A204.1 (cell line): ENCODE data around the gene TOGARAM2.

Source experiments
- FAIRE-seq: peaks from 2 replicates; lab custom pipeline; 2012; peaks lifted over from hg19 to GRCh38; lab: Jason Lieb, UNC

TOGARAM2 gene

DNA sequence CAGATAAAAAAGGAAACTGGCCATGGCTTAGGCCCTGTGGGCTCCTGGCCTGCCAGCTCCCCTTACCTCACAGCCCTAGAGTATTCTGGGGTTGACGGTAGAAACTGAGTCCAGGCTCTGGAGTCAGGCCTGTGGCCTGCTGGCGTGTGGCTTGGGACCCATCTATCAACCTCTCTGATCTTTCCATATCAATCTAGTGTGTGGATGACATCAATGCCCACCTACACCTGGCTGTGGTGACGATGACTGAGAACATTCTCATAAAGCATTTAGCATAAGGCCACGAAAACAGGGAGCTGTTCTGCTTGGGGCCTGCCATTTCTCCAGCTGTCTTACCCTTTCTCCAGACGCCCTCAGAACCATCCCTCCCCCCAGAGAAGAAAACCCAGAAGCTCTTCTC lies 75.4 kb downstream of the TOGARAM2 start:
- no peak for FAIRE-seq

DNA sequence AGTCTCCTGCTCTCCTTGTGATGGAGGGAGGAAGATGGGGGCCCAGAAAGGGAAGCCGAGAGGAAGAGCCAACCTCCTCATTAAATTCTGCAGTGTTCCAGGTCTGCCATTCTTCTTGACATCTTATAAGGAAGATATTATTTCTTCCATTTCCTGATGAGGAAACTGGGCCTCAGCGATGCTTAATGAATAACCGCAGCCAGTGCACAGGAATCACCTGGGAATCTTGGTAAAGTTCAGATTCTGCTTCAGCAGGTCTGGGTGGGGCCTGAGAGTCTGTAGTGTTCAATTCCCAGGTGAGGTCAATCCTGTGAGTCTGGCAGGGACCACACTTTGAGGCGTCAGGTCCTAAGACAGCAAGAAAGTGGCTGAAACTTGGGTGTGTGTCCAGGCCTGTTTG lies 75.9 kb downstream of the TOGARAM2 start:
- no peak for FAIRE-seq

DNA sequence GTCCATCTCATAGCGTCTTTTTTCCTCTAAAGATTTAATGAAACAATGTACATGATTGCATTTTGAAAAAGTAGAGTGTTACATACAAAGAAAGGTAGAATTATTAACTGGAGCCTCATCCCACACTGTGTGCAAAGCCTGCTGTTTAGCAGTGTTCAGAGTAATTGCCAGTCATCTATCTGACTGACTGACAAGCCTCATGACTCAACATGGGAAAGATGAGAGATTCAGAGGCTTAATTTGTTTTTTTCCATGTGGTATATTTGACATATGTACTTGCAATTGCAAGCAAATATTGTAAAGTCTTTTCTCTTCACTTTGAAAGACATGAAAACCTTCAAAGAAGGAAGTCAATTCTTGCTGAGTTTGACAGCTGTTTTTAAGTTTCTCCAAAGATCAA lies 78.5 kb downstream of the TOGARAM2 start:
- FAIRE-seq, result no peak

GRCh38 chr2:29060441-29060840 lies 79.3 kb downstream of the TOGARAM2 start:
- FAIRE-seq, result no peak

GRCh38 chr2:29061176-29061575 lies 80.1 kb downstream of the TOGARAM2 start:
- FAIRE-seq, result no peak

DNA sequence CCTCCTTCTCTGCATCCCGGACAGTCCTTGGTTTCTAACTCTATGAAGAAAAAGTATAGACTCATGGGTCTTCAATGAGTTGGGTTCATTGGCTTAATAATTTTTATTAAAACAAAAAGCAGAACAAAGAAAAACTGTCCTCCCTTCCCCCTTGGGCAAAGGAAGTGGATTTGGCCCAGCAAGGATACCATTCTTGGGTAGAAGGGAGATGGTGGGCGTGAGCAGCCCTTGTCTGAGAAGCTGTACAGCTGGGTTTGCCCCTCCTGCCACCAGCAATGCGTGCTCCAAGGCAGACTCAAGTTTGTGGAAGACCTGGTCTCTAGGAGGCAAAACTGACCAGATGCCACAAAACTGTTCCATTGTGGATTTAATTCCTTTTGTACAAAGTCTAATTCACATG lies 80.5 kb downstream of the TOGARAM2 start:
- no peak for FAIRE-seq

- no peak for FAIRE-seq
Observed at GRCh38 chr2:29062371-29062770, 81.3 kb downstream of the TOGARAM2 start.

DNA sequence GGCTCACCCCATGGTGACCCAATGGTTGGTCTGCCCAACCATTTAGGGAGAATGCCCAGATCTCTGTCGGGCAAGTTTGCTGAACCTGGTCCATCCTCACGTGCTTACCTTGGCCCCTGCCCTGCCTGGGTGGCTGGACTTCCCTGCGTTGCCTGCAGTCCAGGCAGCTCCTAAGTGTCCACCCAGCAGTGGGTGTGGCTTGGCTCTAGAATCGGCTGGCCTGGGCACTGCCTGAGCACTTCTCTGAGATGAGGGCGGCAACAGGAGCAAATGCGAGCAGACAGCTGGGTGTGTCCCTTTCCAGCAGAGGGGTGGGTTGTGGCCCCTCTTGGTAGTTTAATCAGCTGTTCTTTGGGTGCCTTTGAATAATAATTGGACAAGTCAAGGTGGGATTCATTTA lies 82.0 kb downstream of the TOGARAM2 start:
- no peak for FAIRE-seq

- no peak for FAIRE-seq
Observed at GRCh38 chr2:29063646-29064345, 82.7 kb downstream of the TOGARAM2 start.

DNA sequence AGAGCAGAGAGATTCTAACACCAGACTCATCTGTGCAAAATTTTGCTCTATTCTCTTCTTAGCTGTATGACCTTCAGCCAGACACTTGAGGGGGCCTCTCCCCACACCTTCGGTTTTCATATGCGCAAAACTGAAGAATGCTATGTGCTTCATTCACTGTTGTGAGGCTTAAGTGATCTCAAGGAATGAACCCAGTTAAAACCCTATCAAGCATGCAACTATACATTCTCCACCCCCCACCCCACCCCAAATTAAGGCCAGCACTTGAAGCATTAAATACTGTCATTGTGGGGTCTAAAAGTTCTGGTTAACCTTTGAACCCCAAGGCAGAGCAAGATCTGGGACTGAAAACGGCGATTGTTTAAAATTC lies 83.2 kb downstream of the TOGARAM2 start:
- FAIRE-seq, result no peak

DNA sequence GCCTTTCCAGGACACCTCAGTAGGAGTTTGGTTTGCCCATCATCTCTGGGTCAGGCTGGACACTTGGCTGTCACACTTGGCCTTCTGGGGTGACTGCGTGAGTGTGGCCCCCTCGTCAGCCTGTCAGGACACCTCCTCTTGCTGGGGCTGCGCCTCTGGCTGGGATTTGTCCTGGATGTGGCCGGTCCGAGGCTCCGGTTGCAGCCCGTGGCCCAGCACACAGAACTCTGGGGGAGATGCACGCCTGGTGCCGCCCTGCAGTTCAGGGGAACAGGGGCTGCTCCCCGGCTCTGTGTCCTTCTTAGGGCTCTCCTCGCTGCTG lies 83.6 kb downstream of the TOGARAM2 start:
- FAIRE-seq, result no peak

- FAIRE-seq, result no peak
Observed at GRCh38 chr2:29065068-29065811, 84.1 kb downstream of the TOGARAM2 start.

- no peak for FAIRE-seq
Observed at GRCh38 chr2:29066271-29066860, 85.3 kb downstream of the TOGARAM2 start.

DNA sequence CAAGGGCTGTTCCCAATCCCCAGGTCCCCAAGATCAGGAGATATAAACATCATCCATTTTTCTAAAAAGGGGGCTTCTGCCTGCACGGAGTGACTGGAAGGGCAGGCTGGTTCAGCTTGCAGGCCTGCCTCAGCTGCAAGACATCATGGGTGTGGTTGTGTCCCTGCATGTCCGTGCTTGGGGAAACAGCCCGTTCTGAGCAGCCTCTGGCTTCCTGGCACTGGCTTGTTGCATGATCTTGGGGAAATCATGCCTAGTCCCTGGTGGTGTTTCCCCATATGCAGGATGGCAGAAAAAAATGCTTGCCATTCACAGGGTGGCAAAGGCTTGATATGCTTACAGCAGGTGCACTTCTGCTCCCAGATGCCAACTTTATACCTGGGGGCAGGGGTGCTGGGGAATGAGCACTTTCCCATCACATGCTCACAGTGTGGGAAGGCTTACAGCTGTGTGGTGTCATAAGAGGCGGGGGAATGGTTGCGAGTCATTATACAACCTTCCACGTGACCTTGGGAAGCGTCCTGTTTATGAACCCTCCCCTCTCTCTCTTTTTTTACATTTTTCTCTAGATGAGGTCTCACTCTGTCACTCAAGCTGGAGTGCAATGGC lies 86.0 kb downstream of the TOGARAM2 start:
- FAIRE-seq, result no peak

DNA sequence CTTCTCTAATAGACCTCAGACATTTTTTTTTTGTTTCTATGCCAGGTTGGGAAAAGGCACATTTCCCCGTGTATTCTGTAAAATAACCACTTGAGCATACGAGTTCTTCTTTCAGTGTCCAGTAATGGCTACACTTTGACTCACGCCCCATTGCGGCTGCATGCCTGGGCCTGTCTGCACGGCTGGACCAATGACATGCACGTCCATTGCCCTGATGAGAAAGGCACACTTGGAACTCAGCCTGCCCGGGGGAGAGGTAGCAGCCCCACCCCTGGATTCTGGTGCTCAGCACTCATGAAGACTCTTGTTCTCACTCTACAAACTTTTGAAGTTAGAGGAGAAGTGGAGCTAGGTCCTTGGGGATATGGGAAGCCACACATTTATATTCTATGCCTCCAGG lies 87.4 kb downstream of the TOGARAM2 start:
- no peak for FAIRE-seq

GRCh38 chr2:29070526-29070925 lies 89.4 kb downstream of the TOGARAM2 start:
- no peak for FAIRE-seq

DNA sequence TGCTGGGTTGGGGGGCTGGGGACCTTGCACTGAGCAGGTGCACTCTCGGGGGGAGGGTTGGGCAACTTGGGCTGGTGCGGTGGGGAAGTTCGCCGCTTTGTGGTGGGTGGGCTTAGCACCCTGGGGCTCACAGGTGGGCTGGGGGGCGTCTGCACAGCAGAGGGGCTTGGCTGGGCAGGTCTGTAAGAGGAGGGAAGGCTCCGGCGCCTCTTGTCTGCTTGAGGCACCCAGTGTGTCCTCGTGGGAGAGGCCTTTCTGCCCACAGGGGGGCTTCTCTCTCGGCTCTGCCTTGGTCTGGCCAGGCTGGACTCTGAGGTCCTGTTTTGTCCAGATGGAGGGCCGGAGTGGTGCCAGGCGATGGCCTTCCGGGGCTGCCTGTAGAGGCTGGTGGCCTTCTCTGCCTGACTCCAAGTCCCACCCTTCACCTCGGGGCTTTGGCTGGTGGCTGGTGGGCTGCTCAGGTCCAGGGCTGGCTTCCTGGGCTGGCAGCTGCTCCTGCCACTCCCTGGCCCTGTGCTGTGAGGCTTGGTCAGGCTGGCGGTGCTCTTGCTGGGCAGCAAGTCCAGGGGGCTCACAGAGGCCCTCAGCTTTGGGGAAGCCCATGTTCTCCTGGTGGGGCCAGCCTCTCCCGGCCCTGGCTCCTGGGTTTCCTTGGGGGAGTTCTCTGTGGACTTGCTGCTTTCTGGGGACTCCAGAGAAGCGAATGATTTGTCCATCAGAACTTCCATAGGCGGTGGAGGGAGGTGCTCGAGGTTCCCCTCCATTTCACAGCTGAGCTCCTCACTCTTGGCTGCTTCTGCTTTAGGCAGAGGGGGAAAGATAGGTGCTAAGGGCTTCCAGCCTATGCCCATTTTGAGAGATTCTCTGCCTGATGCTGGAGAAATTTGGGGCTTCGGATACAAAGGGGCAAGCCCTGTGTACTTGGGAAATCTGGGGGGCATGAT lies 90.2 kb downstream of the TOGARAM2 start:
- no peak for FAIRE-seq

DNA sequence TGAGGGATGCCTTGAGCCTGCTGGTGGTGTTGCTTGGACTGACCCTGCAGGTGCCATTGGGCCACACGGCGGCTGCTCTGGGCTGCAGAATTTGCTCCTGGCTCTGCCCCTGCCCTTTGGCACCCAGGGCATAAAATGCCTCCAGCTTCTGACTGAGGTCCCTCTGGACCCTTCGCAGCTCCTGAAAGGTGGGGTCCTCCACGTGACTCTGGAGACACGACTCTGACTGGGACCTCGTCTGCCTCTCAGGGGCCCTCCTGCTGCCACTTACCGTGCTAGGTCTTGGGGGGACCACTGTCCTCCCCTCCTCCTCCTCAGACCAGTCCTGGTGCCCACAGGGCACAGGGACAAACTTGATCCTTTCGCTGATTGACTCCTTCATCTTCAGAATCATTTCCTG lies 91.2 kb downstream of the TOGARAM2 start:
- no peak for FAIRE-seq

- no peak for FAIRE-seq
Observed at GRCh38 chr2:29072971-29073725, 92.0 kb downstream of the TOGARAM2 start.

- FAIRE-seq, result no peak
Observed at GRCh38 chr2:29073933-29074332, 92.8 kb downstream of the TOGARAM2 start.

DNA sequence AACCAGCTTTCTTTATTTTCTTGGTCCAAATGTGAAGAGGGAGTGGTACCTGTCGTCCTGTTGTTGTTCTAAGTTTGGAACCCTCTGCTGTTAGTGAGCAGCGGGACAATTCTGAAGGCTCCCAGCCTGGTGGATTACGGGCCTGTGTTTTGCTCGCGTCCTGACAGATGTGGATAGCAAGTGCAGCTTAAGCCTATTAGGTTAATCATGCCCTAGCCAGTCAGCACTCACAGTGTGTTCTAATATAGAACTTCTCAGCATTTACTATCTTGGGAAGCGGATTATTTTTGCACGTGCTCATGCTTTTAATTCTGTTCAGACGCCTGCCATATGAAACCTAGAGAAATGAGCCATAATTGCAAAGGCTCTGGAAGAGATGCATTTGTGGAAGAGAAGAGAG lies 93.3 kb downstream of the TOGARAM2 start, which contains the start of gene PCARE:
Gene PCARE, minus strand, starts transcription at position 113 of the 400 bp plus-strand sequence. CDS start 262 bp downstream, outside the sequence.
- FAIRE-seq, result no peak
